Stimulated activated CD4-positive, alpha-beta T cell treated with anti-CD3 and anti-CD28 coated beads, Interleukin-4, amount 100 ng/mL, for 48 hours (primary cell): Measurements from ENCODE around the gene NPBWR2.
A peak's percentile ranks its signal among the peaks of the same experiment; 100 is the strongest.

Experiments
- DNase-seq, 2 donors: peaks; one replicate each; pipeline ENCODE4 v3.0.0-alpha.2; 2020; ENCODE audit warnings: low read depth in 2 of 2

Gene NPBWR2, protein sequence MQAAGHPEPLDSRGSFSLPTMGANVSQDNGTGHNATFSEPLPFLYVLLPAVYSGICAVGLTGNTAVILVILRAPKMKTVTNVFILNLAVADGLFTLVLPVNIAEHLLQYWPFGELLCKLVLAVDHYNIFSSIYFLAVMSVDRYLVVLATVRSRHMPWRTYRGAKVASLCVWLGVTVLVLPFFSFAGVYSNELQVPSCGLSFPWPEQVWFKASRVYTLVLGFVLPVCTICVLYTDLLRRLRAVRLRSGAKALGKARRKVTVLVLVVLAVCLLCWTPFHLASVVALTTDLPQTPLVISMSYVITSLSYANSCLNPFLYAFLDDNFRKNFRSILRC

DNA sequence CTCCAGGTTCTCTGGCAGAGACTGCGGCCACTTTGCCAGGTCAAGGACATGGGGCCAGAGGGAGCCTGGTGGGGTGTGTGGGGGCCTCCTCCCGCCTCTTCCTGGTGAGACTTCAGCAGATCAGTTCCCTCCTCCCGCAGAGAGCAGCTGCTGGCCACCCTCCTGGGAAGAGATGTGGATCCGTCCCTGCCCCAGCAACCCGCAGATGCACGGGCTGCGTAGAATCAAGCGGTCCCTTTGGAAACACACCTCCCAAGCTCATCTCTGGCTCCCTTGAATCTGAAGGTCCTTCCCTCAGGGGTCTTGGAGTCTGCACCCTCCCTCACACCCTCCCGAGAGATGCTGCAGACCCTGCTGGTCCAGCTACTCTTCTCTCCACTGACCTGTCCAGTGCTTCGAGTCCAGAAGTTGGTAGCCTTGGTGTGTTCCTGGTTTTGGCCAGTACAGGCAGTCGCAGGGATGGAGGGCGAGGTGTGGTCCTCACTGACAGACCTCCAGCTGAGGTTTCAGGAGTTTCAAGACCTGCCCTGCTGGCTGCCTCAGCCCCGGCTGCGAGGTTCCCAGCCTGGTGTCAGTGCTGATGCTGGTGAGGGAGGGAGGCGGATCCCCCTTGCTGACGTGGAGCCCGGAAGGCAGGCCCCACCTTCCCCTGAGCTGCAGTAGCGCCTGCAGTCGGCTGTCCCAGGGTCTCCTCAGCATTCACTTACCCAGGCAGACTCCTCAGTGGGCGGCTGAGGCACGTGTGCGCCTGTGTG, at the start of gene NPBWR2:
TSS of gene NPBWR2 (minus strand) at position 585 of the 755 bp plus-strand sequence. CDS start 734 bp downstream, outside the sequence.
- no peak for DNase-seq

DNA sequence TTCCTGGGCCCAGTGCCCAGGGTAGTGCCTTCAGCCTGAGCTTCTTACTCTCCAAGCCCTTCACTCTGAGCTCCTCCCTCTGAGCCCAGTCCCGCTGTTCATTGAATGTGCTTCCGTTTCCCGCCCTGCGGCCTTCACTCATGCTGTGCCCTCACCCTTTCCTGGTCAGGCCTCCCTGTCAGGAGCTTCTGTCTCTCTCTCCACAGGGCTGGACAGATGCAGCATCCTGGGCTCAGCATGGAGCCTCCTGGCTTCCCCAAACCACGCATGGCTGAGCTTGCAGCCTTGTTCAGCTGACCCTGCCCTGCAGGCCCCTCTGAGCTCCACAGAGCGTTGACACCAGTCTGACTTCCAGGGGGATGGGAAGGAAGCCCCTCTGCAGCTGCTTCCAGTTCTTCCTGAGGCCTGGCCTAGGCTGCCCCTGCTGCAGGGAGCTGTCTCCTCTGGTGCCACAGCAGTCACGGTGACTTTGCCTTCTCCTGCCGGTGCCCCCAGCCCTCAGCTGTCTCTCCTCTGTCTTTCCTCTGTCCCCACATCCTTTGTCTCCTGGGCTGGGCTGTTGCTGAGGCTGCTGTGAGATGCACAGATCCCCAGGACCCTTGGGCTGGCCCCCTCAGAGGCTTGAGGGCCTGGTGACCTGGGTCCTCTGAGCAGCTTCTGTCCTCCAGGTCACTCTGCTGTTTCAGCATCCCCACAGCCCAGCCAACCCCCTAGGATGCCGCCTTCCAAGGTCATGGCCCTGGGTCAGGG, 48.9 kb upstream of the NPBWR2 start:
- no peak for DNase-seq

GRCh38 chr20:64155258-64156135, 48.1 kb upstream of the NPBWR2 start:
- no peak for DNase-seq

DNA sequence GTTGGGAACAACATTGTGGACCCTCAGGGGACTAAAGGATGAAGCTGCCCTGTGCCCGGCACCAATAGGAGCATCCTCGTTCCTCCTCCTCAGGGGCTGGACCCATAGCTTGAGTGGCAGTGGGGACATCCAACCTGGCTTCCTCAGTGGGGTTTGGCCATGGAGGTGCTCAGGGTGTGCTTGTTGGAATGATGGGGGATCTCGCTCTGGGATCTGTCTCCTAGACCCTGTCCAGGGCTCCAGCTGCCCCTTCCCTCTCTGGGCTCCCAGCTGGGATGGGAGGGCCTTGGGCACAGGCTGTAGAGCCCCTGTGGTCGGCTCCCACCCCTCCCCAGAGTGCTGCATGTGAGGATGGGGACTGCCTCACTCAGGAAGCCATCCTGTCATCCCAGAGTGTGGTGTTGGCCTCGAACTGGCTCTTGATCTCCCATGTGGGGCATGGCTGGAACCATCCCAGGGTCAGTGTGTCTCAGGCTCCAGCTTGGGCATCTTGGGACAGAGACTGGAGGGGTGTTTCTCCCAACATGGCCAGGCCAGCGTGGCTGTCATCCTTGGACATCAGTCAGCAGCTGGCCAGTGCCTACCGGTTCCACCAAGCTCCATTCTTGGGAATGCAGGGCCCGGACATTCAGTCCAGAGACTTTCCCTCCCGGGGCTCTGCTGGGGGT, 47.4 kb upstream of the NPBWR2 start:
- no peak for DNase-seq

- DNase-seq, result no peak
Measured at GRCh38 chr20:64153861-64154589, 46.7 kb upstream of the NPBWR2 start.

DNA sequence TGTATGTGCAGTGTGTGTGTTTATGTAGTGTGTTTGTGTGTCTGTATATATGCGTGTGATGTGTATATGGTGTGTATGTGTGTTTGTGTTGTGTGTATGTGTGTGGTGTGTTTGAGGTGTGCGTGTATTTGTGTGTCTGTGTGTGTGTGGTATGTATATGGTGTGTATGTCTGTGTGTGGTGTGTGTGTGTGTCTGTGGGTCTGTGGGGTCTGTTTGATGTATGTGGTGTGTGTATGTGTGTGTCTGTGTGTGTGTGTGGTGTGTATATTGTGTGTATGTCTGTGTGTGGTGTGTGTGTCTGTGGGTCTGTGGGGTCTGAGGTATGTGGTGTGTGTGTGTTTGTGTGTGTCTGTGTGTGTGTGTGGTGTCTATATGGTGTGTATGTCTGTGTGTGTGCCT, 46.0 kb upstream of the NPBWR2 start:
- DNase-seq, result no peak

- DNase-seq, result no peak
Measured at GRCh38 chr20:64152906-64153305, 45.5 kb upstream of the NPBWR2 start.

GRCh38 chr20:64151633-64152530, 44.5 kb upstream of the NPBWR2 start:
- no peak for DNase-seq

DNA sequence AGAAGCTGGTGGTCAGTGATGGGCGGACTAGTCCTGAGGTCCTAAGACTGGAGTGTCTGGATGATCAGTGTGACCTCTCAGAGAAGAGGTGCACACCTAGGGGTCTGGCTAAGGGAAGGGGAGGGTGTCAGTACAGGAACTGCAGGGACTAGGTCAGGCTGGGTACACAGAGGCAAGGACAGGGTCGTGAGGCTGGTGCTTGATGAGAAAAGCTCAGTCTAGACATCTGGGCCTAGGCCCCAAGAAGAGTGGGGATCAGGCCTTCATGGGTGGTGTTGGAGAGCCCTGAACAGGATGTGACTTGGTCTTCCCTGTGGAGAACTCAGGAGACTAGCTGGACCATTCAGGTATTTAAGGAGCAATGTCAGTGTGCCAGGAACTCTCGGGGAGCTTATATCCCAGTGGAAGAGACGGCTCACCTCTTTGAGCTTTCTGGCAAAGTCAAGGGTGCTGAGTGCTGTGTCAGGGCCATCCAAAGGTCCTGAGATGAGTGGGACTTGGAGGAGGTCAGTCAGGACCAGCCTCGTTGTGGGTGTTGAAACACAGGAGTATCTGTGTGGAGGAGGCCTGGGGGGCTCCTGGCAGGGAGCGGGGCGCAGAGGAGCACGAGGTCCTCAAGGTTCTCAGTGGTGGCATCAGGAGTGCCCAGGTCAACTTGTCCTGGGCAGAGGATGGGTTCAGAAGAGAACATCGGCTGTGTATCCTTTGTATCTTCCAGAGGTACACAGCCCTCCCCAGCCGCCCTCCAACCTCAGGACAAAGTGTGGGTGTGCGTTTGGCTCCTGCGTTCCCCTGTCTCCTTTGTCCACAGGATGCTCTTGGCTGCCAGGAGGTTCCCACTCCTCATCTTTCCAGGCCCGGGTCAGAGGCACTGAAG, 43.6 kb upstream of the NPBWR2 start:
- DNase-seq, result no peak

DNA sequence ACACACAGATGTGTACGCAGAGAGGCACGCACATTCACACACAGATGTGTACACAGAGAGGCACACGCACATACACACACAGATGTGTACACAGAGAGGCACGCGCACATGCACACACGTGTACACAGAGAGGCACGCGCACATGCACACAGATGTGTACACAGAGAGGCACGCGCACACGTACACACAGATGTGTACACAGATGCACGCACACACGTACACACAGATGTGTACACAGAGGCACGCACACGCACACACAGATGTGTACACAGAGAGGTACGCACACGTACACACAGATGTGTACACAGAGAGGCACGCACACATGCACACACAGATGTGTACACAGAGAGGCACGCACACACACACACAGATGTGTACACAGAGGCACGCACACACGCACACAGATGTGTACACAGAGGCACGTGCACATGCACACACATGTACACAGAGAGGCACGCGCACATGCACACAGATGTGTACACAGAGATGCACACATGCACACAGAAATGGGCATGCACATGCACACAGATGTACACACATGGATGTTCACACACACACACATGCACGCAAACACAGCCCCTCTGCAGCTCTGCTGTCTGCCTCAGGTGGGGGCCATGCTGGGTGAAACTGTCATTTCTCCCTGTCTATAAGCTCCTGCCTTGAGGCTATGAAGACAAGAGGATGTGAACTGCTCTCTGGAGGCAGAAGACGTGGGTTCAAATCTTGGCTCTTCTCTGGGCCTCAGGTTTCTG, 42.6 kb upstream of the NPBWR2 start:
- no peak for DNase-seq

GRCh38 chr20:64149141-64149540, 41.8 kb upstream of the NPBWR2 start:
- DNase-seq, result no peak

DNA sequence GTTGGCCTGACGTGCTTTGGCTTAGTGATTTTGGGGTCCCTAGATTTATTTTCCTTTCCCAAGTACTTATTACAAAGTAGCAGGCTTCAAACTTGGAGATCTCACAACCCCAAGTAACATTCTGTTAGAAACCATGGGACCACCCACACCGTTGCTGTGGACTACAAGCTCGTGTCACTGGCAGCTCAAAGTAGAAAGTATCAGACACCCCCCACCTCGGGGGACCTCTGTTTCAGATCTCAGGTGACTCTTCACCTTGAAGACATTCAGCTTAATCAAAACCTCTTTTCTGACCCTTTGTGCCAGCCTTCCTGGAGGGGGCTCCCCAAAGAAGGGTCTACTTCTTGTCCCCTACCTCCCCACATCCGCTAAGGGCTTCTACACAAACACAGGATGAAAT, 41.2 kb upstream of the NPBWR2 start:
- no peak for DNase-seq

- no peak for DNase-seq
Measured at GRCh38 chr20:64146936-64147477, 39.6 kb upstream of the NPBWR2 start.

DNA sequence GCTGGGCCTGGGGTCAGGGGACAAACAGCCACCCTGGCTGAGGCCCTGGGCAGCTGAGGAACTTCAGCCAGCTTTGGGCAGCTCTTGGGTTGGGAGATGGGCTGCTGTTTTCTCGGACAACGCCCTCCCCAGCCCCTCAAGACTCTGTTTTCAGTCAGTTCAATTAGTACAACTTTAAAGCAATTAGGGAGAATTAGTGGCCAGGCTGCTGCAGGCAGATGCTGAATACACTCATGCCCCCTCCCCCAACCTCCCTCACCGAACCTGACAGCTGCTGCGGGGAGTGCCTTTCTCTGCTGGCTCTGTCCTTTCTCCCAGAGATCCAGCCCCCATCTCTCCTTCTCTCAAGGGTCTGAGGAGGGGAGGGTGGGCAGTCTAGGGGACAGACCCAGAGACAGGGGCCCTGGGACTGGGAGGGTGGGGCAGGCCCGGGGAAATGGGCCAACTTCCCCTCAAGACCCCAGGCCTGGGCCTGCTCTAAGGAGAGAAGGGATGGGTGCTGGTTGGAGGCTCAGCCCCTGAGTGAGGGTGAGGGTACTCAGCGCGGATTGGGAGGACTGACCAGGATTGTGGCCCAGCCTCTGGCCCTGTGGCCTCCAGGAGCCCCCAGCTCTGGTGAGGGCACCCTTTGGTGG, 39.1 kb upstream of the NPBWR2 start:
- no peak for DNase-seq

DNA sequence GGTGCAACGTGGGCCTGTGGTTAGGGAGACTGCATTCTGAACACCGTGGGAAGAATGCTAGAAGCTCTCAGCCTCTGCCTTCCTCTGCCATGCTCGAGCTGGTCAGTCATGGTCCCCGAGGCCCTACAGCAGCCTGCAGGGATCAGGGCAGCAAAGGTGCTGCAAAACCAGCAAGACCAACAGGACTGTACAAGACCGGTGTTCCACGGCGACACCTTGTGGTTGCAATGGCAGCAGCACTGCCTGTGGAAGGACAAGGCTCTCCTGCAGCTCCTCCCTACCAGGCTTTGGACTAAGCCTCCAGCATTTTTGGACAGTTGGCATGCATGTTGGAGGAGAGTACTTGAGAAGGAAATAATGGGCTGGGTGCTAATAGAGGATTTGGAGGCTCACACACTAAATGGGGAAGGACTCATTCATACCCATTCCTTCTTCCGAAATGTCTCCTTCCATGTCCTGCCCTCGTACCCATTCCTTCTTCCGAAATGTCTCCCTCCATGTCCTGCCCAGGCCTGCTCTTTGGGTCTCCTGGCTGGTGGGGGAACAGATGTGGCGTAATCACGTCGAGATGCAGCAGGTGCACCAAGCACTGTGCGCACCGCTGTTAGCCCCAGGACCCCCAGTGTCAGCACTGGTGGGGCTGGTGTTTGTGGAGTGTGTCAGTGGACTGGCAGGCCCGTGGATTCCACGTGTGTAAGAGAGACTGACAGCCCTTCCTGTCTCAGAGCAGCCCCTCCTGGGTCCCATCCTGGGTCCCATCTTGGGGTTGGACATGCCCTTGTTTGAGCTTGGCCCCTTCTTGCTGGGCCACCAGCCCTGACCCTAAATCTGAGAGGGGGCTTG, 38.3 kb upstream of the NPBWR2 start:
- peak in 1 of 2 donors; percentile 15 for DNase-seq
